ENCODE data around the gene TEX44. TPM values are rescaled to one million over a fixed set of nuclear protein-coding genes. Genes with fewer than 3 reads are reported as not detected.
"Not testable (repeated sequence)": the region's sequence is repeated elsewhere in the genome, so short reads cannot be mapped to it uniquely, and the experiment has no call there.

Gene TEX44
- total RNA-seq, 1 experiment from 2014 or later, result not detected

- no peak for DNase-seq (ENCODE audit: low read depth)
These were observed 20.9 kb upstream of the TEX44 start for GRCh38 chr2:231571661-231572191.

GRCh38 chr2:231573096-231573495, 19.6 kb upstream of the TEX44 start:
- no peak for DNase-seq (ENCODE audit: low read depth)

- no peak for DNase-seq (ENCODE audit: low read depth)
These were observed 18.8 kb upstream of the TEX44 start for GRCh38 chr2:231573698-231574421.

- no peak for DNase-seq (ENCODE audit: low read depth)
These were observed 16.9 kb upstream of the TEX44 start for GRCh38 chr2:231575612-231576256.

GRCh38 chr2:231576465-231576864, 16.2 kb upstream of the TEX44 start:
- no peak for DNase-seq (ENCODE audit: low read depth)

GRCh38 chr2:231578655-231579054, 14.0 kb upstream of the TEX44 start:
- DNase-seq (ENCODE audit: low read depth), result not testable (repeated sequence)

- no peak for DNase-seq (ENCODE audit: low read depth)
These were observed 13.1 kb upstream of the TEX44 start for GRCh38 chr2:231579560-231579959.

- DNase-seq (ENCODE audit: low read depth), result no peak
These were observed 11.3 kb upstream of the TEX44 start for GRCh38 chr2:231581328-231581727.

- no peak for DNase-seq (ENCODE audit: low read depth)
These were observed 8.7 kb upstream of the TEX44 start for GRCh38 chr2:231583982-231584381.

GRCh38 chr2:231587744-231588143, 4.9 kb upstream of the TEX44 start:
- DNase-seq (ENCODE audit: low read depth), result not testable (repeated sequence)

- no peak for DNase-seq (ENCODE audit: low read depth)
These were observed 3.0 kb upstream of the TEX44 start for GRCh38 chr2:231589656-231590055.

GRCh38 chr2:231590614-231591013, 2.0 kb upstream of the TEX44 start:
- no peak for DNase-seq (ENCODE audit: low read depth)

GRCh38 chr2:231593666-231594065, 1.0 kb downstream of the TEX44 start:
- no peak for DNase-seq (ENCODE audit: low read depth)

GRCh38 chr2:231597014-231597611, 4.4 kb downstream of the TEX44 start:
- no peak for DNase-seq (ENCODE audit: low read depth)

GRCh38 chr2:231597627-231598026, 5.0 kb downstream of the TEX44 start:
- DNase-seq (ENCODE audit: low read depth), result no peak

- no peak for DNase-seq (ENCODE audit: low read depth)
These were observed 8.1 kb downstream of the TEX44 start for GRCh38 chr2:231600619-231601355.

GRCh38 chr2:231601356-231602229, 8.9 kb downstream of the TEX44 start:
- peak; percentile 62 for DNase-seq (ENCODE audit: low read depth)

GRCh38 chr2:231602859-231603467, 10.3 kb downstream of the TEX44 start:
- no peak for DNase-seq (ENCODE audit: low read depth)

- no peak for DNase-seq (ENCODE audit: low read depth)
These were observed 11.5 kb downstream of the TEX44 start for GRCh38 chr2:231604101-231604684.
